CD4-positive, alpha-beta T cell treated with Interleukin-6 at 100 ng/mL for 8 hours (primary cell): ENCODE results near the gene COMMD2.

Experiments
- DNase-seq: peaks from one replicate; pipeline ENCODE4 v3.0.0-alpha.2; 2020; ENCODE audit warnings: mixed read lengths, low spot score

The COMMD2 gene

GRCh38 chr3:149763565-149764195 lies 11.4 kb upstream of the COMMD2 start:
- no peak for DNase-seq

GRCh38 chr3:149753717-149754116 lies 1.4 kb upstream of the COMMD2 start:
- DNase-seq, result no peak

DNA sequence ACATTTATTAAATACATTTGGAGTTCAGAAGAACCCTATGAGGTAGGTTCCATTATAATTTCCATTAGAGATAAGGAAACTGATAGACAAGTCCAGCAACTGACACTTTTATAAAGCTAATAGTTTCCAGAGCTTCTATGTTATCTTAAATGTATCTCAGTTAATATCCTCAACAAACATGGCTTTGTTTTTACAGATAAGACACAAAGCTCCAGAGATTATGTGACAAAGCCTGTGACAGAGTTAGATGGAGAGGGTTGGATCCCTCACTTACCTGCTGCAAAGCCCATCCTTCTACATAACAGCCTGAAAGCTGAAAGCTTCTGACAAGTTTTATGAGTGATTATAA lies 473 bp upstream of the COMMD2 start:
- DNase-seq, result no peak

DNA sequence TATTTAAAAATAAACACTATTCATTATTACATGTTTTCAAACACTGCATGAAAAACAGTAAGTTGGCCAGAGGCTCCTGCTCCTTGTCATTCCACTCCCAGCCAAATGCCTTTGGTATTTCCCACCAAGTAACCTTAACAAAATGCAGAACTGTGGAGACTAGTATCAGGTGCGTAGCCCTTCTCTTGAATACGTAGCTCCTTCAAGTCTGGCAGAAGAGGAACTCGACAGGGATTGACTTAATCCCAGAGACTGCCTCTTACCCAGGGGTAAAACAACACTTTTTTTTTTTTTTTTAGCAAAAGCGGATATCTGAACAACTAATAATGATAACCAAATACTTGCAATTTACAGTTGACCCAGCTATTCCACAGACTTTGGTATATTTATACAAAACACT lies 738 bp downstream of the COMMD2 start:
- DNase-seq, result no peak

GRCh38 chr3:149744606-149745005 lies 7.7 kb downstream of the COMMD2 start:
- no peak for DNase-seq

GRCh38 chr3:149744151-149744550 lies 8.1 kb downstream of the COMMD2 start:
- DNase-seq, result no peak

GRCh38 chr3:149739396-149739795 lies 12.9 kb downstream of the COMMD2 start:
- DNase-seq, result no peak

- no peak for DNase-seq
Observed at GRCh38 chr3:149738876-149739275, 13.4 kb downstream of the COMMD2 start.

DNA sequence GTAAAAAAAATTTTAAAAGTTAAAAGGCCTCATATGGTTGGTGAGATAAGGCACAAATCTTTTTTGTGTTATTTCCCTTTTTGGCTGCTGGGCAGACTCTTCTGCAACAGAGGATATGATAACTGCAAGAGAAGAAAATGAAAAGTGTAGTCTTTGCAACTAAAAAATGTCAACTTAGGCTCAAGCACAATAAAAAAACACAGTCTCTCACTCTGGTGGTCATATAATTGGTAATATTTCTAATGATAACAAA lies 15.4 kb downstream of the COMMD2 start:
- no peak for DNase-seq

GRCh38 chr3:149736175-149736952 lies 15.9 kb downstream of the COMMD2 start:
- no peak for DNase-seq

DNA sequence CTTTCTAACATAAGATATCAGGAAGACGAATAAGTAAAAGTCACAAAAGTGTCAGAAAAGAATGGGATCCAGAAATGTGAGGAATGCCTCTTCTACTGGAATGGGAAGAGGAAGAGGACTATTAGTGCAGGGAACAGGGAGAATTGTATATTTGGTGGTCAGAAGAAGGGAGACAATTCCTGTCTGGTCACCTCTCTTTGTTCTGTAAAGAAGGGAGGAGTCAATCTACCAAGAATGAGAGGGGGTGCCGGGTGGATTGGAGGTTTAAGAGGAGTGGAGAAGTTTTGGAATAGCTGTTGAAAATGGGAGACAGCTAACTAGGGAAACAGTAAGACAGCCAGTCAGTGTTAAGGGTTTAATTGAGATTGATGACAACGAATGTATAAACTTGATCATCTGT lies 20.1 kb downstream of the COMMD2 start:
- no peak for DNase-seq

- DNase-seq, result no peak
Observed at GRCh38 chr3:149727656-149728055, 24.6 kb downstream of the COMMD2 start.

DNA sequence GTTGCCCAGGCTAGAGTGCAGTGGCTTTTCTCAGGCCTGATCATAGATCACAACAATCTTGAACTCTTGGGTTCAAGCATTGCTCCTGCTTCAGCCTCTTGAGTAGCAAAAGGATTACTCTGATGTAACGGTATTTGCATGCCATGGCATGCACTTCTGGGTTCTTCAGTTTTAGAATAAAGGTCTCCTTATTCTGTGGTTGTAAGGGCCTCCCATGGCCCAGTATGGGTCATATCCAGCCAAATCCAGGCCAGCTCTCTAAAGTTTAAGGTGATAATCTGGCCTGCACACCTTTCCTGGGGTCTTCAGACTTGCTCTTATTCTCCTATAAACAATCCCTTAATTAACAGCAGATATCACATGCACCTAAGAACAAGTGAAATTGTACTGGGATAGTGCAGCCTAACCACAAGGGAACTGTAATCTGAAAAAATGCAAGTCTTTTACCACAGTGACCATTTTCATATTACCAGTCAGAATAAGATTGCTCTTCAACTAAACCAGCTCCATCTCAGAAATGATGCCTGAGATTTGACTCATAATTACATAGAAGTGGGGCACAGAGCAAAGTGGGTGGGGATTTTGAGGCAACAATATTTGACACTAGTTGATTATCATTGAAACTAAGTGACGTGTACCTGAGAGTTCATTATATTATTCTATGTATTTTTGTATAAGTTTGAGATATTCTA lies 25.4 kb downstream of the COMMD2 start:
- DNase-seq, result no peak

DNA sequence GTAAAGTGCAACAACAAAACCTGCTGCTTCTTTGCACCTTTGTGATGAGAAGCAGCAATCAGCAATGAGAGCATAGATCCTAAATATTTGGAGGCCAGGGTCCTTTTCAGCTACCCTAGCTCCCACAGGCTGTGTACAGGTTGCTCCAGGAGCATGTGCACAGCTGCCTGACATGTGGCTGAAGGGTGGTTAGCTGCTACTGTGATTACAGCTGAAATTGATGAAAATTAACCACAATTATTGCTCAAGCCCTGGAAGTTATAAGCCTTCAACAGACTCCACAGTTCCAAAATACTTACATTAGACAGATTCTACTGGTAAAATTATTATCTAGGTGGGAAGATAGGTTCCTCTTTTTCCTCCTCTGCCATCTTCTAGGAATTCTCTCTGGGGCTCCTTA lies 28.5 kb downstream of the COMMD2 start:
- no peak for DNase-seq

DNA sequence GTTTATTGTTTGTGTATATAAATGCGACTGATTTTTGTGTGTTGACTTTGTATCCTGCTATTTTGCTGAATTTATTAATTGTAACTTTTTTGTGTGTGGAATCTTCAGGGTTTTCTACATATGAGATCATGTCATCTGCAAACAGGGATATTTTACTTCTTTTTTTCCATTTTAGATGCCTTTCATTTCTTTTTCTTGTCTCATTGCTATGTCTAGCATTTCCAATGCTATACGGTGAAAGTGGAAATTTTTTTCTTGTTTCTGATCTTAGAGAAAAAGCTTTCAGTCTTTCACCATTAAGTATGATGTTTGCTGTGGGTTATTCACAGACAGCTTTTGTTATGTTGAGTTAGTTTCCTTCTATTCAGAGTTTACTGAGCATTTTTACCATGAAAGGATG lies 31.4 kb downstream of the COMMD2 start:
- DNase-seq, result no peak

DNA sequence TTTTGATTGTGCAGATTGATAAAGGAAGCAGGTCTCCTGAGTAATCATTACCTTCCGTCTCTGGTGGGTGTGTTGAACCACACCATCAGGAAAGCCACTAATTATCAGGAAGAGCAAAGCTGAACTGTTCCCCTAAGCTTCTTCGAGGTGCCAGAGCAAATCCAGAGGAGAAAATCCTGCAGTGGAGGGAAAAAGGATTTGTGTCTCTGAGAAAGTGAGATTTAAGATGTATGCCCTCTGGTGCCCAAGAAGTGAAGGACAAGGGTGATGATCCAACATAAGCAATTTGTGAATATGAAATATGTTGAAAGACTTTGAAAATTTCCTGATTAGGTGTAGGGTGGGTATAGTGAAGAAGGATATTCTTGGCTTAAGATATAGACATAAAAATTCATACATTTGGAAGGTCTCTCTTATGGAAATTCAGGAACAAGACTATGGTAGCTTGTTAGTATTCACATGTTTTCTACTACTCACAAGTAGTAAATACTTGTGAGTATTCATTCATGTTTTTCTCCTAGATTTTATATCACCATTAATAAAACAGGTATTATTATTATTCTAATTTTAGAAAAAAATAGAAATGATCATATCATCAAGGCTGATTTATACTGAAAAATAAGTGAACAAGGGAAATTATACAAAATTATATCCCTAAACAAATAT lies 34.8 kb downstream of the COMMD2 start:
- no peak for DNase-seq

DNA sequence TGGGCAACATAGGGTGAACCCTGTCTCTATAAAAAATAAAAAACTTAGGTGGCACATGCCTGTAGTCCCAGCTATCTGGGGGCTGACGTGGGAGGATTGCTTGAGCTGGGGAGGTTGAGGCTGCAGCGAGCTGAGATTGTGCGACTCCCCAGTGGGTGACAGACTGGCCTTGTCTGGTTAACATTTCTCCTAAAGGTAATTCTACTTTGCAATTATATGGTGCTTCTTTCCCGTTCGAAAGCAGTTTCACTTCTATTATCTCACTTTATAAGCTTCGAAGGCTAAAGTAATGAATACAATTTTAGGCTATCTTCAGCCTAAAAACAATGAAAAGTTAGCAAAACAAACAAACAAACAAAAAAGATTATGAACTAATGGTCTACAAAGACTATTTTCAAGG lies 35.3 kb downstream of the COMMD2 start:
- DNase-seq, result no peak

DNA sequence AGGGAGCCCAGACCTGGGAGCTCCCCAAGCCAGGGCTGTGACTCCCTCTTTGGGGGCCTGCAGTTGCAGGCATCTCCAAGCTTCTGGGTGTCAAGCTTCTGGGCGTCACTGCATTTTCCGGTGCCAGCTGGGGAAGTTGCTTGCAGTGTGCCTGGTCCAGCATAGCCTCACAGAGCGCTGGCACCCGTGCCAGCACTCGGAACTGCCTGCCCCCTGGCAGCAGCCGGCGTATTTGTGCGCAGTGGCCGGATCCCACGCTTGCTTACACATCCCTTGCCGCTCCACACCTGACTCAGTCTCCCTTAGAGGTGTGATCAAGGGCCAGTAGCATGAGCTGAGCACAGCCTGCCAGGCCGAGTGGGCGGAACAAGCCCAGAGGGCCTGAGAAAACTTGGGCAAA lies 37.0 kb downstream of the COMMD2 start:
- no peak for DNase-seq

GRCh38 chr3:149713730-149714654 lies 38.3 kb downstream of the COMMD2 start:
- DNase-seq, result no peak

DNA sequence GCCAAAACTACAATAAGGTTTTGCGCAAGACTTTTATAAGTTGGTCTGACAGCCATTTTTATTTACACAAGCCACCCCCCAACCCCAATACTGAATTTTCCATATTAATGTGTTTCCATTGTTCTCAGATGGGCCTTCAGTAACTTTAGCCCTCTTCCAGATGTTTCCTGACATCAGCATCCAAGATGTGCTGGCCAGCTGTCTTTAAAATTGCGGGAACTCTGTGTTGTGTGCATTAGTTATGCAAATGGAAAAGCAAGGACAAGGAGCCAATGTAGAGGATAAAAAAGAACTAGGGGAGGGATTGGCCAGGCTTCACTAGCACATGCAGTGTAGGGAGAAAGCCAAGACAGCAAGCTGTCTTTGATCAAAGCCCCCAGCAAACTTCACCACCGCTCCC lies 45.4 kb downstream of the COMMD2 start:
- DNase-seq, result no peak

- DNase-seq, result no peak
Observed at GRCh38 chr3:149705416-149705815, 46.9 kb downstream of the COMMD2 start.

- DNase-seq, result no peak
Observed at GRCh38 chr3:149703466-149703865, 48.8 kb downstream of the COMMD2 start.
